Right ventricle myocardium inferior (tissue), 1 donor: ENCODE results near the gene DMKN. TPM values are rescaled to one million over a fixed set of nuclear protein-coding genes. Genes with fewer than 3 reads are reported as not detected.

Experiments used
- ATAC-seq: fragments of 200-7000 bp; cut with Tn5 transposase; one replicate; pipeline ENCODE4 v1.9.1; 2020; ENCODE audit warnings: mild to moderate bottlenecking, moderate library complexity
- DNase-seq: peaks from one replicate; pipeline ENCODE4 v3.0.0; 2021; ENCODE audit errors: missing footprints
- intact Hi-C: fragments of 100-400 bp; cut with DNase I; formaldehyde crosslinking; loops from one replicate; pipeline ENCODE4 v1.11.0; 2022
- total RNA-seq: library from RNA; stranded (reverse); fragmentation: NEBNext Ultra II Directional; extraction: Animal tissue kit (Norgen Biotek cat#: 25700); gene quantifications from one replicate; pipeline ENCODE4 v1.2.1, GENCODE V29; 2021
- donor health status: DM: no; HTN: yes; CAD: no; lungs with severe emphysema.

Gene DMKN
- total RNA-seq, 1 donor from 2014 or later = 3.4 TPM

GRCh38 chr19:35508129-35508528 lies 5.3 kb downstream of the DMKN start:
- ATAC-seq (no peak), DNase-seq (no peak)
- intact Hi-C loops = no loop called here

- intact Hi-C loops = no loop called here
- ATAC-seq (no peak), DNase-seq (no peak)
These were observed 5.9 kb downstream of the DMKN start for GRCh38 chr19:35507561-35507960.

DNA sequence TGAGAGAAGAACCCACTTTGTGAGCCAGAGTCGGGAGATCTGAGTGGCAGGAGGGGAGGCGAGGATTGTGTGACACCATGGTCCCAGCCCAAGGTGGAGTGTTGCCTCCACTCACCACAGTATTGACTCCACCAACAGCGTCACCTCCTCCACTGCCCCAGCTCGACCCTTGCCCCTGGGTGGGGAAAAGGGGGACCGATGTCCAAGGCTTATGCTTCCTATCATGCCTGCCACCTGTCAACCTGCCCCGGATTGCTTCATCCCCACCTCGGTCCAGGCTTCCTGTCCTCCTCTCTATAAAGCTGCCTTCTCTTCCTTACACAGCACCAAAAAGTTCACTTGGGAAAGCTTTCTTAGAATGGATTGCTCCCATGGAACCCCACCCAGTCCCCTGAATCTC lies 7.4 kb downstream of the DMKN start:
- no peak for DNase-seq
- no peak for ATAC-seq
- intact Hi-C loops = no loop called here

GRCh38 chr19:35502751-35503150 lies 10.7 kb downstream of the DMKN start:
- intact Hi-C loops = no loop called here
- DNase-seq (no peak), ATAC-seq (peak; percentile 28)

GRCh38 chr19:35501684-35502083 lies 11.8 kb downstream of the DMKN start:
- ATAC-seq = peak; percentile 10
- intact Hi-C loops = no loop called here

GRCh38 chr19:35500611-35501010 lies 12.8 kb downstream of the DMKN start:
- intact Hi-C loops = no loop called here
- ATAC-seq (no peak), DNase-seq (no peak)

More at GRCh38 chr19:35501684-35502083, 11.8 kb downstream of the DMKN start:
- DNase-seq = no peak

GRCh38 chr19:35498984-35499527 lies 14.4 kb downstream of the DMKN start:
- DNase-seq (no peak), ATAC-seq (no peak)
- intact Hi-C loops = no loop called here

GRCh38 chr19:35498220-35498619 lies 15.2 kb downstream of the DMKN start:
- ATAC-seq (no peak), DNase-seq (no peak)
- intact Hi-C loops = no loop called here

- intact Hi-C loops = no loop called here
- ATAC-seq (no peak), DNase-seq (no peak)
These were observed 16.0 kb downstream of the DMKN start for GRCh38 chr19:35497406-35497805.

- DNase-seq = peak; percentile 87
- ATAC-seq = peak; percentile 92
- intact Hi-C loops = loop anchor here (2.0 kb wide), 1 partner anchor 143 kb away; no protein-coding TSS in a partner anchor
These were observed 18.1 kb downstream of the DMKN start for GRCh38 chr19:35495107-35496064.

DNA sequence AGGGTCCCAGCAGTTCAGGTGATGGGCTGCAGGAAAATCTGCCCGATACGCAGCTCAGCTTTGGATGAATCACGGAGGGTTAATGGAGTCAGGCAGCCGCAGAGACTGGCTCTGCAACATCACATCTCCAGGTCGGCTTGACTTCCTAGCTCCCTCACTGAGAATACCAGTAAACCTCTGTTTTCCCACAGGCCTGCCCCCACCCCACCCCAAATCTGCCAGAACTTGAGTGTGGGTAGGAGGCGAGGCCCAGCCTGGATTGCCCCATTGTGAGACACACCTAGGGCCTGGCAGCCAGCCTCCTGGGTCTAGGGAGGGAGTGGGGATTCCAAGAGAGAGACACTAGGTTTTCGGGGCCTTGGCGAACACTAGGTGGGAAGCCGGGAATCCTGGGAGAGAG lies 19.5 kb downstream of the DMKN start:
- intact Hi-C loops = loop anchor here (2.0 kb wide), 1 partner anchor 141 kb away; no protein-coding TSS in a partner anchor
- ATAC-seq (no peak), DNase-seq (no peak)

- ATAC-seq = no peak
- intact Hi-C loops = no loop called here
- DNase-seq = no peak
These were observed 21.6 kb downstream of the DMKN start for GRCh38 chr19:35491836-35492360.

DNA sequence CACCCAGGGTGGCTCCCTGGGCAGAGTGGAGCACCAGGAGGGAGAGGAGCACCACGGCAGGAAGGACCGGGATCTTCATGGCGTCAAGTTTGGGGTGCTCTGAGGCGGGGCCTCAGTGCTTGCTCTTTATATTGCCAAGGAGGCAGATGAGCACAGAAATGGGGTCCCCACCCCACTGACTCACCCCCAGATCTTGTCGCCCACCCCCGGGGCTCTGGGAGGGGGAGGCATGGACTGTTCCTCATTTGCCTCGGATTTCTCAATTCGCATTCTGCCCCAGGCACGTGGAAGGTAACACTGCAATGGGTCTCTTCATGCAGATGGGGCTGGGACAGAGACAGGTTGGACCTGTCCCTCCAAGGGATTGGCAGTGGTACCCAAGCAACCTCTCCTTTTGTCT lies 23.1 kb downstream of the DMKN start, which contains the start of gene KRTDAP:
Gene KRTDAP, minus strand, starts transcription at position 101 of the 400 bp plus-strand sequence. Its CDS starts 22 bp downstream, at position 79.
- ATAC-seq (no peak), DNase-seq (no peak)
- intact Hi-C loops = no loop called here

DNA sequence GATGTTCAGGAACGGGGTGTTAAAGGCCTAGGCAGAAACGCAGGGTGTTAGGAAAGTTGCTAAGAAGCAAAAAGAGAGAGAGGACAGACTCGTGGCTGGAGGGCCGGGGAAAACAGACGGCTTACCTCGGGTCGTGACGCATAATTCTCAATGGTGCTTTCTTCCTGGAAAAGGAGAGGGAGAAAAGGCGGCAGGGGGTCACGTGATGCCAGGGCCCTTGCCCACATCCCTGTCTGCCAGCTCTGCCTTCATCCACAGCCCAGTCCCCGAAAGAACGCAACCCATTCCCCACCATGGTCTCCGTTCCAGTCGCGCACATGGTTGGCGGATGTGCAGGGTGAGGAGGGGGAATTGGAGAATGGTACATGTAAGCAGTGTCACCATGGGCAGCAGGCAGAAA lies 24.8 kb downstream of the DMKN start:
- ATAC-seq (no peak), DNase-seq (no peak)
- intact Hi-C loops = no loop called here

DNA sequence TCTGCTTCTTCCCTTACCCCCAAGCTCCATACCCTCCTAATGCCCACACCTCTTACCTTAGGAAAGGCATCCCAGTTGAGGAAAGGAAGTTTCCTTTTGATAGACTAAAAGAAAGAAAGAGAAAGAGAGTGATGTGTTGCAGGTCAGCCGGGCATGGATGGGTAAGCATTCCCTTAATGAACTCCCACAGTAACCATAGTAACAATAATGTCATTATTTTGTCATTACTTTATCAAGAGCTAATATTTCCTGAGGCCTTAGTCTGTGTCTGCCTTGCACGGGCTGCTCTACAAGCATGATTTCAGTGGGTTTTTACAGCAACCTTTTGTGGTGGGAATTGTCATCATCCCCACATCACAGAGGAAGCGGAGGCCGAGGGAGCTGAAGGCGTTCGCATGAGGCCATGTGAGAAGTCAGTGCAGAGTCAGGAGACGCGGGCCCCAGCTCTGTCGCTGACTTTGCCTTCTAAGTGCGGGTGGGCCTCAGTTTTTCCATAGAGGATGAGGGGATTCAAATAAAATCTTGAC lies 25.7 kb downstream of the DMKN start:
- DNase-seq = no peak
- ATAC-seq = no peak
- intact Hi-C loops = no loop called here

DNA sequence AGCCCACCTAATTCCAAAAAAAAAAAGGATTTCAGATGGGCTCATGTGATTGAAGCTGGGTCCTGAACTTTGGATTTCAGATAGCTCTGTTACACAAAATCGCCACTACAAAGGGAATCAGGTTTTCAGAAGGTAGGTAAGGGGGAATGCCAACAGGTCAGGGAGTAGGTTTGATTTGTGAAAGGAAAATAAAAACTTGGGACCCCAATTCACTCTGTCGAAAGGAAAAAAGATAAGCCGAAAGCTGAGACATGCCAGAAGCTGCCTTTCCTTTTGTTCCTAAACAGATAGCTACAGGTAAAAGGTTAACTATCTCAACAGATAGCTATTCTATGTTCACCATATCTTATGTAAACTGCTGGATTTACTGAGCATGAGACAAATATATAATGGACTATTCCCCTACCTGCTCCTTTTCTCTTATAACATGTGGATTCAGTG lies 27.2 kb downstream of the DMKN start:
- ATAC-seq = no peak
- DNase-seq = no peak
- intact Hi-C loops = no loop called here

DNA sequence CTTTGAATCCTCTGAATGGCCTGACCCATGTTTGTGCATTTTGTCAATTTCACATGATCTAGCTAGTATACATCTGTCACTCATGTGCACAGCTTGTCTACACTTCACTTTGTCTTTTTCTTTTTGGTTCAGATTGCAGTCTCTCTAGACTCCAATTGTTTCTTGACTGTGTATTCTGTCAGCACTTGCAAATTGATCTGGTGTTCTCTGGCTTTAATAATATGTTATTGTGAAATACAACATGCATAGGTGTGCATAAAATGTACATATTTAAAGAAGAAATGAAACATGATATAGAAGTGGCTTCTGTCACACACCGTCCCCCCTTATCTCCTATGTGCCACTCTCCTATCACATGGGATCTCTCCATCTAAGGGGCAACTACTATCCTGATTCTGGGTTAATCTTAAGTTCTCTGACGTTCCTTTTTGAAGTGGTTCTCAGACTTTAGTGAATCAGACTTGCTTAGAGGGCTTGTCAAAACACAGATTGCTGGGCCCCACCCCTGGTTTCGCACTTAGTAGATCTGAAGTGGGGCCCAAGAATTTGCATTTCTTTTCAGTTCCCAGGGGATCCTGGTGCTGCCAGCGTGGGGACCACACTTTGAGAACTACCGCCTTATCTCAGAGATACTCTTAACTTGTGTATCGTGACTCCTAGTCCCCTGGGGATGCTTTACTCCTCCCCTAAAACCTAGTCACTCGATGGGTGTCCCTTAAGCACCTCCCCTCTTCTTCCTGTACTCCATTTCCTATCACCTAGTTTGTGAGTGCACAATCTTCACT lies 29.0 kb downstream of the DMKN start:
- intact Hi-C loops = no loop called here
- ATAC-seq (no peak), DNase-seq (no peak)

DNA sequence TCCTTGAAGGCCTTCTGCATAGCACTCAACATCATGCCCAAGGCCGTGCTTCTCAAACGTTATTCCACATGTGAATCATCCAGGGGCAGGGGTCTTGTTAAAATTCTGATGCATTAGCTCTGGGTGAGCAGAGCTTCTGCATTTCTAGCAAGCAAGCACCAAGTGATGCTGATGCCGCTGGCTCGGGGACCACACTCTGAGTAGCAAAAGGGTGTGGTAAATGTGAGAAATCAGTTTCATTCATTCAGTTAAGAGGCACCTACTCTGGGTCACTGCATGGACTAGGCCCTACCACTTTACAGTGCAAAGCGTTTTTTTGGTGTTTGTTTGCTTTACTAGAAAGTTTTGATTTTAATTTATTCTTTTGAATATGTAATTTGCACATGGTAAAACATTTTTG lies 30.4 kb downstream of the DMKN start:
- intact Hi-C loops = no loop called here
- ATAC-seq (no peak), DNase-seq (no peak)
